H1 (cell line): Measurements from ENCODE around the gene LRTM2. TPM values are rescaled to one million over a fixed set of nuclear protein-coding genes. Genes with fewer than 3 reads are reported as not detected.

Experiments
- CTCF ChIA-PET: fragments of 300-600 bp; sonication (Branson Sonifier 250); formaldehyde crosslinking; loops from one replicate; lab custom pipeline; 2021; ENCODE audit not compliant: partially characterized antibody; lab: Charles Lee
- POLR2A ChIA-PET: fragments of 300-600 bp; sonication (Branson Sonifier 250); formaldehyde crosslinking; loops from one replicate; lab custom pipeline; 2021; ENCODE audit warnings: inconsistent platforms; ENCODE audit not compliant: partially characterized antibody; lab: Charles Lee
- DNase-seq, 2 experiments: peaks; one replicate each; pipeline versions ENCODE4 v3.0.0 to v3.0.0-alpha.2; 2010 to 2022; ENCODE audit warnings: low spot score in 2 of 2, low read depth in 1 of 2, mixed read lengths in 1 of 2
- FAIRE-seq: peaks from 2 replicates; lab custom pipeline; 2011; peaks lifted over from hg19 to GRCh38; lab: Jason Lieb, UNC
- H2AFZ ChIP-seq: 2 replicates; pipeline ENCODE4 v1.8.1; 2012; ENCODE audit warnings: low read length, inconsistent platforms
- H2AK5ac ChIP-seq: 2 replicates; pipeline ENCODE4 v1.6.1; 2013; ENCODE audit warnings: low read depth, low read length
- H2BK120ac ChIP-seq: replicated peaks from 2 replicates; pipeline ENCODE3; 2013; ENCODE audit warnings: low read depth, low read length, inconsistent platforms
- H2BK12ac ChIP-seq: 2 replicates; pipeline ENCODE4 v1.6.1; 2013; ENCODE audit warnings: low read depth, low read length
- H2BK15ac ChIP-seq: 2 replicates; pipeline ENCODE4 v1.6.1; 2013; ENCODE audit warnings: low read length
- H2BK20ac ChIP-seq: 2 replicates; pipeline ENCODE4 v1.6.1; 2013; ENCODE audit warnings: low read length
- H2BK5ac ChIP-seq: 2 replicates; pipeline ENCODE4 v1.6.1; 2013; ENCODE audit warnings: low read depth, low read length
- H3K14ac ChIP-seq: 2 replicates; pipeline ENCODE4 v1.6.1; 2013; ENCODE audit warnings: inconsistent platforms; ENCODE audit not compliant: insufficient read length
- H3K18ac ChIP-seq: 2 replicates; pipeline ENCODE4 v1.6.1; 2013; ENCODE audit warnings: low read length; ENCODE audit errors: extremely low read depth
- H3K23ac ChIP-seq: 2 replicates; pipeline ENCODE4 v1.6.1; 2013; ENCODE audit warnings: inconsistent platforms; ENCODE audit not compliant: insufficient read length
- H3K23me2 ChIP-seq: 2 replicates; pipeline ENCODE4 v1.6.1; 2013; ENCODE audit warnings: low read depth, low read length
- H3K27ac ChIP-seq: 2 replicates; pipeline ENCODE4 v1.6.1; 2011; ENCODE audit warnings: low read depth, low read length, inconsistent platforms
- H3K27me3 ChIP-seq, 4 experiments: replicated peaks in 1 of 4; 1 replicate in 1 of 4; 2 replicates in 3 of 4; pipeline versions ENCODE4 v1.6.1 to v1.8.1; 2011 to 2013; ENCODE audit warnings: low read length in 3 of 4, mild to moderate bottlenecking in 3 of 4, inconsistent platforms in 2 of 4, mixed read lengths in 2 of 4, moderate library complexity in 1 of 4; ENCODE audit not compliant: control insufficient read depth in 3 of 4, insufficient read depth in 3 of 4; ENCODE audit errors: extremely low read depth in 1 of 4
- H3K36me3 ChIP-seq, 4 experiments: 2 replicates each; pipeline versions ENCODE4 v1.6.1 to v1.8.1; 2011 to 2013; ENCODE audit warnings: mild to moderate bottlenecking in 4 of 4, low read length in 3 of 4, moderate library complexity in 2 of 4, control low read depth in 1 of 4, inconsistent platforms in 1 of 4; ENCODE audit not compliant: insufficient read depth in 4 of 4, control insufficient read depth in 2 of 4
- H3K4ac ChIP-seq: replicated peaks from 2 replicates; pipeline ENCODE3; 2013; ENCODE audit warnings: low read length, low read depth, mixed read lengths, inconsistent platforms; ENCODE audit not compliant: insufficient read length
- H3K4me1 ChIP-seq, 4 experiments: replicated peaks in 1 of 4; 1 replicate in 1 of 4; 2 replicates in 3 of 4; pipeline versions ENCODE4 v1.6.1 to v1.8.1; 2011 to 2013; ENCODE audit warnings: low read length in 3 of 4, inconsistent platforms in 2 of 4, mixed read lengths in 1 of 4; ENCODE audit not compliant: insufficient read depth in 4 of 4, control insufficient read depth in 3 of 4
- H3K4me2 ChIP-seq, 2 experiments: 2 replicates each; pipeline versions ENCODE4 v1.6.1 to v1.8.1; 2011 to 2013; ENCODE audit warnings: low read depth in 2 of 2, low read length in 2 of 2, control low read depth in 1 of 2, inconsistent platforms in 1 of 2, mild to moderate bottlenecking in 1 of 2; ENCODE audit not compliant: insufficient read depth in 1 of 2
- H3K4me3 ChIP-seq, 4 experiments: fragments of 200-600, 300-600 bp in 1 of 4; sonication (generic), shearing (Covaris generic), sonication (Bioruptor Twin) in 1 of 4; 2 replicates each; pipeline versions ENCODE4 v1.5.1 to v1.8.1; 2011 to 2016; ENCODE audit warnings: low read length in 4 of 4, low read depth in 3 of 4, control low read depth in 2 of 4, inconsistent platforms in 2 of 4, mild to moderate bottlenecking in 2 of 4, mixed read lengths in 1 of 4, moderate library complexity in 1 of 4; ENCODE audit not compliant: insufficient read depth in 2 of 4; ENCODE audit errors: extremely low read depth in 1 of 4
- H3K56ac ChIP-seq: replicated peaks from 2 replicates; pipeline ENCODE3; 2013; ENCODE audit warnings: low read depth, mild to moderate bottlenecking, mixed read lengths, low read length, inconsistent platforms; ENCODE audit not compliant: insufficient read length
- H3K79me1 ChIP-seq: 2 replicates; pipeline ENCODE4 v1.6.1; 2013; ENCODE audit warnings: low read depth, low read length, control low read depth
- H3K79me2 ChIP-seq, 2 experiments: 2 replicates each; pipeline versions ENCODE4 v1.6.1 to v1.8.1; 2012 to 2013; ENCODE audit warnings: low read length in 2 of 2, mild to moderate bottlenecking in 2 of 2, inconsistent platforms in 1 of 2; ENCODE audit not compliant: insufficient read depth in 2 of 2, control insufficient read depth in 1 of 2
- H3K9ac ChIP-seq, 4 experiments: replicated peaks in 1 of 4; 1 replicate in 1 of 4; 2 replicates in 3 of 4; pipeline versions ENCODE4 v1.6.1 to v1.8.1; 2011 to 2013; ENCODE audit warnings: low read depth in 3 of 4, low read length in 3 of 4, control low read depth in 2 of 4, mild to moderate bottlenecking in 2 of 4, moderate library complexity in 2 of 4, inconsistent platforms in 1 of 4; ENCODE audit errors: extremely low read depth in 1 of 4
- H3K9me3 ChIP-seq, 2 experiments: 2 replicates each; pipeline versions ENCODE4 v1.6.1 to v1.8.1; 2012 to 2013; ENCODE audit warnings: mild to moderate bottlenecking in 2 of 2, moderate library complexity in 2 of 2, control low read depth in 1 of 2, inconsistent platforms in 1 of 2, low read depth in 1 of 2, low read length in 1 of 2, mixed read lengths in 1 of 2; ENCODE audit not compliant: insufficient read depth in 2 of 2
- H4K20me1 ChIP-seq, 2 experiments: replicated peaks in 1 of 2; 2 replicates each; pipeline versions ENCODE3 to v1.8.1; 2011 to 2013; ENCODE audit warnings: inconsistent platforms in 2 of 2, low read length in 2 of 2, mild to moderate bottlenecking in 1 of 2; ENCODE audit not compliant: insufficient read depth in 2 of 2, control insufficient read depth in 1 of 2
- H4K5ac ChIP-seq: 2 replicates; pipeline ENCODE4 v1.6.1; 2013; ENCODE audit warnings: low read length, low read depth, mixed read lengths, inconsistent platforms; ENCODE audit not compliant: insufficient read length
- H4K8ac ChIP-seq: 2 replicates; pipeline ENCODE4 v1.8.0; 2013; ENCODE audit warnings: mild to moderate bottlenecking, moderate library complexity, low read length, inconsistent platforms; ENCODE audit not compliant: insufficient read depth; ENCODE audit errors: extremely low read depth
- H4K91ac ChIP-seq: replicated peaks from 2 replicates; pipeline ENCODE3; 2013; ENCODE audit warnings: low read length, mixed read lengths, inconsistent platforms; ENCODE audit not compliant: insufficient read length
- CBX5 ChIP-seq: fragments of 300-800, 300-1000 bp; sonication (generic); IDR thresholded peaks from 2 replicates; pipeline ENCODE4 v1.7.1; 2016; ENCODE audit warnings: antibody characterized with exemption, low read length, low read depth
- POLR2A ChIP-seq, 2 experiments: IDR thresholded peaks; 1 replicate in 1 of 2; 2 replicates in 1 of 2; pipeline ENCODE4 v1.6.1; 2011; ENCODE audit warnings: low read depth in 2 of 2, low read length in 2 of 2, mild to moderate bottlenecking in 2 of 2; ENCODE audit errors: control extremely low read depth in 1 of 2
- RXRA ChIP-seq: IDR thresholded peaks from 2 replicates; pipeline ENCODE4 v1.6.1; 2011; ENCODE audit warnings: low read depth, mild to moderate bottlenecking, low read length, moderate library complexity; ENCODE audit not compliant: insufficient read depth
- SAP30 ChIP-seq: fragments of 300-600 bp; sonication (generic); IDR thresholded peaks from 2 replicates; pipeline ENCODE4 v1.7.1; 2012; ENCODE audit warnings: low read length, moderate library complexity, mild to moderate bottlenecking, inconsistent platforms; ENCODE audit not compliant: insufficient read depth, insufficient replicate concordance
- SIRT6 ChIP-seq: IDR thresholded peaks from one replicate; pipeline ENCODE4 v1.7.1; 2012; ENCODE audit warnings: low read length, inconsistent platforms
- WGBS, 2 experiments: shearing (Covaris generic) in 1 of 2; methylation state at CpG; one replicate each; pipeline versions ENCODE4 v1.1.6 to v1.1.7; 2013 to 2015; ENCODE audit warnings: low lambda C conversion rate in 2 of 2, mixed read lengths in 2 of 2, inconsistent platforms in 1 of 2, low coverage in 1 of 2, missing lambda C conversion rate in 1 of 2; ENCODE audit not compliant: insufficient replicate concordance in 2 of 2, insufficient coverage in 1 of 2, insufficient read length in 1 of 2; ENCODE audit errors: extremely low coverage in 1 of 2, missing lambda C conversion rate in 1 of 2; 5-methylcytosine and 5-hydroxymethylcytosine counted together
- polyA plus RNA-seq, 7 experiments: library from polyadenylated mRNA; depleted of rRNA in 3 of 7; stranded (reverse) in 5 of 7; unstranded in 2 of 7; fragments of >200 nt in 5 of 7; fragments of 200-250 nt in 2 of 7; gene quantifications; 1 replicate in 5 of 7; 2 replicates in 1 of 7; 4 replicates in 1 of 7; pipeline versions ENCODE4 v1.2.1 to v1.2.3, GENCODE V29; 2011 to 2013; ENCODE audit warnings: missing spikeins in 2 of 7, mixed read lengths in 2 of 7
- total RNA-seq: library from RNA; stranded (reverse); fragmentation: NEBNext Ultra II Directional; extraction: Animal tissue kit (Norgen Biotek cat#: 25700); gene quantifications from 2 replicates; pipeline ENCODE4 v1.2.1, GENCODE V29; 2021

LRTM2 gene
- total and polyA plus RNA-seq, 2 of the 8 experiments (the other 6 are each of a cell fraction or from before 2014, with no cell fraction given): 0.06 TPM; not detected in 1

GRCh38 chr12:1863823-1864222, 43.5 kb downstream of the LRTM2 start:
- no peaks in the 10 kb centered on the region for H3K23me2 ChIP-seq
- no peak overlapping the region for H3K56ac ChIP-seq
- CTCF ChIA-PET: no interaction called here
- no peaks in the 10 kb centered on the region for H3K27me3 ChIP-seq
- no peak overlapping the region for H2BK15ac ChIP-seq
- no peak overlapping the region for H2BK120ac ChIP-seq
- H4K91ac ChIP-seq: no peak overlapping the region
- DNase-seq (no peak), FAIRE-seq (no peak)
- no peak overlapping the region for H2BK12ac ChIP-seq
- no peak overlapping the region for H3K4ac ChIP-seq
- 93% methylated on average over 16 of the region's 16 CpGs; no CpG with 5 or more reads in 1 of the 2 experiments for WGBS, 2 experiments
- no peak overlapping the region for H4K8ac ChIP-seq
- no peak overlapping the region for H3K4me3 ChIP-seq
- no peaks in the 10 kb centered on the region for H3K79me1 ChIP-seq
- H2AFZ ChIP-seq: no peak overlapping the region
- POLR2A ChIA-PET: no interaction called here
- no peak overlapping the region for H2AK5ac ChIP-seq
- H3K18ac ChIP-seq: no peak overlapping the region
- no peak overlapping the region for H4K5ac ChIP-seq
- no peaks in the 10 kb centered on the region for H3K79me2 ChIP-seq
- H3K4me2 ChIP-seq: no peak overlapping the region
- TF ChIP-seq CBX5 (no peak), POLR2A (IDR thresholded peaks at IDR 0.05; ENCODE audit: control extremely low read depth in 1 of 2, low read depth in 2 of 2, low read length in 2 of 2) (no peak), SAP30 (no peak), SIRT6 (no peak), RXRA (no peak)
- no peaks in the 10 kb centered on the region for H3K9me3 ChIP-seq
- H3K36me3 ChIP-seq: no peaks in the 10 kb centered on the region
- peaks cover 0 to 2% (median 0%) of the 10 kb centered on the region in 4 experiments; a peak in 1 of 7 replicates for H3K4me1 ChIP-seq
- H3K14ac ChIP-seq: no peak overlapping the region
- H4K20me1 ChIP-seq: no peaks in the 10 kb centered on the region
- no peak overlapping the region for H3K27ac ChIP-seq
- no peak overlapping the region for H3K9ac ChIP-seq
- no peak overlapping the region for H2BK5ac ChIP-seq
- no peak overlapping the region for H2BK20ac ChIP-seq
- H3K23ac ChIP-seq: no peak overlapping the region
